Measurements from ENCODE around the gene DCUN1D3.
"Not testable (repeated sequence)": the region's sequence is repeated elsewhere in the genome, so short reads cannot be mapped to it uniquely, and the experiment has no call there.

DCUN1D3 gene

DNA sequence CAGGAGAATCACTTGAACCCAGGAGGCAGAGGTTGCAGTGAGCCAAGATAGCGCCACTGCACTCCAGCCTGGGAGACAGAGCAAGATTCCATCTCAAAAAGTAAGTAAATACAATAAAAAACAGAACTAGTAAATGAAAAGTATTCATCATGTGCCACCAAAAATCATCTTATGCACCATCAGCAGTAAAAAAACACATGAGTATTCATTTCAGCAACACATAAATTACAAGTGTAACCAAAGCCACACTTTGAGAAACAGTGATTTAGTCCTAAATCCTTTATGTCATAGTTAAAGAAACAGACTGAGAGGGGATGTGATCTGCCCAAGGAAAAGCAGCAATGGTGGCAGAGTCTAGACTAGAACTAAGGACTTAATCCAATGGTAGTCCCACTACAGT lies 13.0 kb downstream of the DCUN1D3 start:
- DNase-seq (ENCODE audit: low spot score) = no peak

DNA sequence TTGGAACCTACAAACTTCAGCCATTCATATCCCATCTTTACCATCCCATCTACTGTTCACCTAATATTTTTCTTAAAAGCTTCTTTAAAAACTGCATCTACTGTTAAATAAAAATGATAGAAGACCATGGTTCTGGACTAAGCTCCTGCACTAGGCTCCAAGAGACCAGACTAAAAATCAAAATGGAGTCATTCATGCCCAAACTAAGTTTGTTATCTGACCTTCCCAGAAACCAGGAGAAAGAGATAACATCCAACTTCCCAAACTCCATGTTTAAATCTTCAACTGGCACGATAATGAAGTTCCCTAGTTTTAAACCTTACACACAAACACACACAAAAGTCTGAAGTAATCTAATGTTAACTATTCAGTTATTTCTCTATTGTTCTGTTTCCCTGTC lies 13.8 kb downstream of the DCUN1D3 start:
- no peak for DNase-seq (ENCODE audit: low spot score)

- no peak for DNase-seq (ENCODE audit: low spot score)
These were observed 16.0 kb downstream of the DCUN1D3 start for GRCh38 chr16:20884240-20884556.

- no peak for DNase-seq (ENCODE audit: low spot score)
These were observed 16.5 kb downstream of the DCUN1D3 start for GRCh38 chr16:20883554-20884239.

GRCh38 chr16:20881503-20881878 lies 18.7 kb downstream of the DCUN1D3 start:
- no peak for DNase-seq (ENCODE audit: low spot score)

GRCh38 chr16:20880867-20881502 lies 19.2 kb downstream of the DCUN1D3 start:
- DNase-seq (ENCODE audit: low spot score) = no peak

DNA sequence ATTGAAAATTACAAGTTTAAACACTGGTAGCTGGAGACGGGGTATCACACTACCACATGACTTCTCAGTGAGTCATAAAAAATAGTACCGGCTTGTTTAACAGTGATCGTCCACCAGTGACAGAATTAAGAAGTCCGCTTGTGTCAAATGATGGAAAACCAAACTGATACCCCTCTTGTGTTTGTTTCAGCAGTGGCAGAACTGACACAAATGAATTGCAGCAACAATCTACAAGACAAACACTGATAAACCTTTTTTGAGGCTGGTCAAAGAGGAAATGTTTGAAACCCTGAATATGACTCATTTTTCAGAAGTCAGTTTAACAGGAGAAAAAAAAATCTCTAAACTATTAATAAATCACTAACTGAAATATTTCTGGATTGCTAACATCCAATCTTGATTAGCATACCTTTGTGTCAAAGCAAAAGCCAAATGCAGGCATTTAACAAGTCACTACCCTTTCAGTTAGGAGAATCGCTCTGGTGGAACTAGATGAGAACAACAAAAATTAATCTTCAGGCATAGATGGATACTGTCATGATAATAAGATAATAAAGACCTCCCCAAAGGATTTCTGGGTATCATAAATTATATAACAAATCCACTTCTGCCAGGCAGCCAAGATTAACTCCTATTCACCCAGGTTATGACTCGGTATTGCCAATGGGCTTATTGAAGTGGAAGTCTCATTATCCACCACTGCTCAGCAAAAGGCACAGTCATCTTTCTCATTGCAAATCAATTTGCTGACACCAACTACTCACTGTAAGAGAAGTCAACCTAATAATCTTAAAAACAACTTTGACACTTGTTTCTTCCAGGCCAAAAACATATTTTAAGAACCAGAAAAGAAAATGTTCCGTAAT lies 20.8 kb downstream of the DCUN1D3 start:
- peak; percentile 49 for DNase-seq (ENCODE audit: low spot score)

DNA sequence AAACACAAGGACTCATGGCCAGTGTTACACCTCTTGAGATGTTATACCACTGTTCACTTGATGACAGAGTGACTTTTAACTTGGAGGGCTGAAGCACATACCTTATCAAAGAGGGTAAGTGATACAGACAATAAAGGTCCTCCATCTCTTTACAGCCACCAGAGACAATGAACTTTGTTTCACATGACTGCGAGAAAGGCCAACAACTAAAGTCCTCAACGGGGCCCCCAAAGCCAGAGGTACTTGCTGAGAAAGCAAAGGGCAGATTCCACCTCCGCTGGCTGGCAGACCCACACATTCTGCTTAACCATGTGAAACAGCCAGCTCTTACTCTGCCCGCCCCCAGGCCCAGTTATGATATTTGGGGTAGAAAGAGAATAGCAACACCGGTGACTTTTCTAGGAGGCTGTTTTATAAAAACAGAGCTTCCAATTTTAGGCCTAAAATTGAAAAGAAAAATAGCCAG lies 21.4 kb downstream of the DCUN1D3 start:
- no peak for DNase-seq (ENCODE audit: low spot score)

DNA sequence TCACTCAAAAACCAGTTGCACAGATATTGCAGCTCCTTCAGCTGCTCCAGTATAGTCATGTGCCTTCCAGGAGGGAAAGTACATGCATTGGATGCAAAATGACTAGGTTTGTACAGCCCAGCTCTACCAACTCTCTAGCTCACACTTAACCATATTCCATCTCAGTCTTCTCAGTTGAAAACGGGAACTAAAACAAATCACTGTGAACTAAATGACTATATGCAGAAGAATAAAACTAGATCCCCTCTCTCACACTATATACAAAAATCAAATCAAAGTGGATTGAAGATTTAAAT lies 24.9 kb downstream of the DCUN1D3 start:
- no peak for DNase-seq (ENCODE audit: low spot score)

DNA sequence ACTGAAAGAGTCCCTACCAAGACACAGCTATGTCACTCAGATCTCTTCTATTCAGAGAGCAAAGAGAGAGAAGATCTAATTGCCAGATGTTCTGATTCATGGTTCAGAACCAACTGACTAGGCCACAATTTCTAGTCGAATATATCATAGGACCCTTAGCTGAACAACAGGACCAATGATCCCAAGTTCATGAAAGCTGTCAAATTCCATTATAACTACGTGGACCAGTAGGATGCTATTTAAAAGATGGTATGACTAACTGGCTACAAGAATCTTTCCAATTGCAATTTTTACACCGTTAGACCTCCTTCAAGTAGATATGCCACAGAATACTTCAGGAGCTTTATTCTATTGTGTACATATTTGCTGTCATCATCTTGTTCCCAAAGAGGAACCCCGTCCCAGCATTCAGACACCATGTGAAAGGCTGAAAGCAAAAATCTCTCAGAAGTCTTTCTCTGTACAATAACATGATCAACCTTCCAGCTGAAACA lies 26.0 kb downstream of the DCUN1D3 start:
- no peak for DNase-seq (ENCODE audit: low spot score)

- DNase-seq (ENCODE audit: low spot score) = no peak
These were observed 26.8 kb downstream of the DCUN1D3 start for GRCh38 chr16:20873331-20873730.

DNA sequence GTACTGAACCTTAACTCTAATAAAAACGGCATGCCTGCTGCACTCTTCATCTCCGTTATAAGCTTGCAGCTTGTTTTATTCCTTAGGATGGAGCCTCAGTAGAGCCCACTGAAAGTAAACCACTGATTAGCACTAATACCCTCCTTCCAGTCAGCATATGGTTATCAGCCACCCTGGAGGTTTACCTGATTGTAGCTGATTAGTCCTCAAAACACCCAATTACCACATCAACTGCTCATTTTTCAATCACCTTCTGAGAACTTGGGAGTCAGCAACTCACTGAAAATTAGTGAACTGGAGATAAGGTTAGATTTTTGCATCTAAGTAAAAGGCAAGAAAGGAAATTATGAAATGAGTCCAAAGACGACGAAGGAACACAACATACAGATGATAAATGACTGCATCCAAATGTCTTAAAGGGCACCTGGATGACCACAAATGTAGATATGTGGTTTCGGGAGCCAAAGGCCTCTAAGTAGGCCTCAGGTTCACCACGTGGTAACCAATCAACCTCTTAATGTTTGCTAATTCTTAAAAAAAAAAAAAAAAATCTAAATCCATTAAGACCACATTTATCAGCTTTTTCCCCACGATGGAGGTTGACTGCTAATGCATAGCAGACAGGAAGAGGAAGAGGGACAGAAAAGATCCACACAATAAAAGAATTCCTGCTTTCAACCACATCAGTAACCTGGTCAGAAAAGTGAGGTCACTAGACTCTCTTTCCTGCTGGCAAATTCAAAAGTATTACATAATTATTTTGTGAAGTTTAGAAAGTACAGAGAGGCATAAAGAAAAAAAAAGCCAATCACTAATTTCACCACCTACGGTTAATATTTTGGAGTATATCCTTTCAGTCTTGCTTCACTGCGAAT lies 28.0 kb downstream of the DCUN1D3 start:
- DNase-seq (ENCODE audit: low spot score) = no peak

- DNase-seq (ENCODE audit: low spot score) = no peak
These were observed 28.9 kb downstream of the DCUN1D3 start for GRCh38 chr16:20871258-20871657.

GRCh38 chr16:20870122-20870820 lies 29.9 kb downstream of the DCUN1D3 start:
- DNase-seq (ENCODE audit: low spot score) = no peak

DNA sequence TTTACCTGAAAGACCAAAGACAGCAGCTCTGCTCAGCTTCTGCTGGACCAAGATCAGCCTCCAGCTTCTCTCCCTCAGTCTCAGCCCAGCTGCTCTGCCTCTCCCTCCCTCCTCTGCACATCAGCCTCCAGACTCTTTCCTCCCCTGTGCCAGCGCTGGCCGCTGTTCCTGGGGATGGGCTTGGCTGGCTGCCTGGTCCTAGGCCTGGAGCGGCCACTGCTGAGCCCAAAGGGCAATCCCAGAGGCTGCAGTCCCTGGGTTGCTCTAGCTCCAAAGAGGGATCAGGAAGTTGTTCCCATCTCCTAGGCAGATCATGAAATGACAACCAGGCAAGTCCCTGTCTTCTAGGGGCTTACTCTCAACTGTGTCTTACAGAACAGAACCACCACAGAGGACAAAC lies 31.3 kb downstream of the DCUN1D3 start:
- peak; percentile 88 for DNase-seq (ENCODE audit: low spot score)

- DNase-seq (ENCODE audit: low spot score) = peak; percentile 56
These were observed 32.6 kb downstream of the DCUN1D3 start for GRCh38 chr16:20867585-20867984.

DNA sequence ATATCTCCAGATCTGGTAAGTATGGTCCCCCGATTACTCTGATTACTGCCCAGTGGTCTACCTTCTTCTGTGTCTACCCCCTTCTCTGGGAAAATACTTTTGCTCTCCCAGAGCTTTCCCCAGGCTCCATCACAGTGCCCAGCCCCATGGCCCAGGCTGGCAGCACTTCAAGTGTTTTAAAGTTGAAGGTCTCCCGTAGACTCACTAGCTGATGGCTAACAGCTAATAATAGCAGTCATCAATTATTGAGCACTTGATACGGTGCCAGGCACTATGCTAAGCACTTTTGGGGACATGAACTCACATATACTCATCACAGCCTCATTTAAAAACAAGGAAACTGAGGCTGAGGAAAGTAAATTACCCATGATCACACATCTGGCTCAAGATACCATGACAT lies 33.4 kb downstream of the DCUN1D3 start:
- DNase-seq (ENCODE audit: low spot score) = no peak

DNA sequence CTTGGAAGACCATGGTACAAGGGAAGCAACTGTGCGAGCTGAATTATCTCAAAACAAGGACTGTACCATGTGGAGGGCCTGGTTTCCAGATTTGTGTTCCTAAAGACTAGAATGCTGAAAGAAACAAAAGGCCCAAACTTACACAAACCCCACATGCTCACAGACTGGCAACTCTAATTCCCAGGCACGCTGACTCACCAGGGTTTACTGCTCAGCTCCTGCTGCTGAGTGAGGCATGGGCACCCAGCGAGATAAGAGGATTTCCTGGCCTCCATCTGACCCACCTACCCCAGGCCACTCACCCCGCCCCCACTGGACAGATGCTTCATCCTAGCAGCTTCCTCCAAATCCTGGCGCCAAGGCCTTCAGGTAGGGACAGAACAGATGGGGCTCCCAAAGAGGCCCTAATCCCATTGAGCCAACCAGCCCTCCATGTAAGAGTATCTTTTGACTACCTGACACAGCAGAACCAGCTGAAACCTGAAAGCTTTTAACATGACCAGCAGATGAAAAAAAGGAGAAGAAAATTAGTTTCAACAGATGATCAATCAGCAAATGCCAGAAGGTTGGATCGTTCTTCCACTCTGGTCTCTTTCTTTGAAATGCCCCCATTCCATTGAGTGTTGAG lies 33.9 kb downstream of the DCUN1D3 start:
- peak; percentile 79 for DNase-seq (ENCODE audit: low spot score)

DNA sequence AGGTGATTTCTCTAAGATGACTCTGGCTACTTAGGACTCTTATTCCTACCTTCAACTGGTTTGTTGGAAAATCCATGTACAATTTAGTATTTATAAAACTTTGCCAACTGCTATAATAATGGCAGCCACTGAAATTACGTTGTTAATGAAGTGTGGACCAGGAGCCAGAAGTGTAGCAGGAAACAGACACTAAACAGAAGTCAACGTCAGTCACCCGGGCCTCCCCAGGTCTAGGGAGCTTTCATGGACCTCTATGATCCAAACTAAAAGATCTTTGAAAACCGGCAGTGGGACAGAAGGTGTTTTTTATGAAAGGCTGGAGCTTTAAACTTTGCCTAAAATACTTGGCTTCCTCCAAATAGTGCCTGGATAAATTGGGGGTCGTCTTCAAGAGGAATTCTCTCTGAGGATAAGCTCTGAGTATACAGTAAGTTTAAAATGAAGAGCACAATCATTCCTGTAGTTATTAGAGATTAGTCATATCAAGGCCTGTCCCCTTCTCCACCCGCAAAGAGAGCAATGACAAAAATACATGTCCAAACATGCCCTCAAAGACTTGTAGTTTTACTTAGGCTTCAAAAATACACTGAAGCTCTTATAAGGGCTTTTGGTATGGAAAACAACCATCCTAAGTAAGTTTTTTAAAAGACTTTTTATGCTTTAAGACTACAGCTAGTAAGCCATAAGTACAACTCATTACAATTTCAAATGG lies 34.6 kb downstream of the DCUN1D3 start:
- DNase-seq (ENCODE audit: low spot score) = peak; percentile 25

DNA sequence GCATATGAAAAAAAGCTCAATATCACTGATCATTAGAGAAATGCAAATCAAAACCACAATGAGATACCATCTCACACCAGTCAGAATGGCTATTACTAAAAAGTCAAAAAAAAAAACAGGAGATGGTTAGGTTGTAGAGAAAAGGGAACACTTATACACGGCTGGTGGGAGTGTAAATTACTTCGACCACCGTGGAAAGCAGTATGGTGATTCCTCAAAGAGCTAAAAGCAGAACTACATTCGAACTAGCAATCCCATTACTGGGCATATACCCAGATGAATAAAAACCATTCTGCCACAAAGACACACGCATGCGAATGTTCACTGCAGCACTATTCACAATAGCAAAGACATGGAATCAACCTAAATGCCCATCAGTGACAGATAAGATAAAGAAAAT lies 35.8 kb downstream of the DCUN1D3 start:
- DNase-seq (ENCODE audit: low spot score) = not testable (repeated sequence)

Data from AG20443 (cell line).